GM23338 (cell line): ENCODE data around the gene FCHSD1. TPM values are rescaled to one million over a fixed set of nuclear protein-coding genes. Genes with fewer than 3 reads are reported as not detected.

Experiments used
- ATAC-seq: fragments of 200-7000 bp; cut with Tn5 transposase; 3 replicates; pipeline ENCODE4 v1.9.1; 2020
- DNase-seq: peaks from one replicate; pipeline ENCODE4 v3.0.0-alpha.2; 2015; ENCODE audit warnings: low spot score
- H2AFZ ChIP-seq: fragments of 200-600 bp; sonication (generic); 2 replicates; pipeline ENCODE4 v1.8.0; 2016; ENCODE audit warnings: antibody characterized with exemption, mild to moderate bottlenecking, moderate library complexity
- H3F3A ChIP-seq: fragments of 200-600 bp; sonication (generic); replicated peaks from 2 replicates; pipeline ENCODE4 v1.8.0; 2017; ENCODE audit warnings: antibody characterized with exemption, mixed run types, low read depth
- H3K27ac ChIP-seq: fragments of 200-600 bp; sonication (generic); 2 replicates; pipeline ENCODE4 v1.6.1; 2016; ENCODE audit warnings: low read depth
- H3K27me3 ChIP-seq: fragments of 200-600 bp; sonication (generic); 2 replicates; pipeline ENCODE4 v1.8.0; 2016; ENCODE audit warnings: mild to moderate bottlenecking, mixed run types, moderate library complexity; ENCODE audit not compliant: insufficient read depth
- H3K36me3 ChIP-seq: fragments of 200-600 bp; sonication (generic); 2 replicates; pipeline ENCODE4 v1.8.0; 2016; ENCODE audit warnings: mild to moderate bottlenecking; ENCODE audit not compliant: insufficient read depth
- H3K4me1 ChIP-seq: fragments of 200-600 bp; sonication (generic); 2 replicates; pipeline ENCODE4 v1.8.0; 2016; ENCODE audit warnings: mild to moderate bottlenecking, moderate library complexity; ENCODE audit not compliant: insufficient read depth
- H3K4me2 ChIP-seq: fragments of 200-600 bp; sonication (generic); 2 replicates; pipeline ENCODE4 v1.7.1; 2017; ENCODE audit warnings: mixed run types
- H3K4me3 ChIP-seq: fragments of 200-600 bp; sonication (generic); 2 replicates; pipeline ENCODE4 v1.6.1; 2016; ENCODE audit warnings: mixed run types
- H3K79me2 ChIP-seq: fragments of 200-600 bp; sonication (generic); replicated peaks from 2 replicates; pipeline ENCODE4 v1.8.0; 2017; ENCODE audit warnings: mild to moderate bottlenecking; ENCODE audit not compliant: insufficient read depth
- H3K9me2 ChIP-seq: fragments of 200-600 bp; sonication (generic); 2 replicates; pipeline ENCODE4 v1.8.0; 2017; ENCODE audit not compliant: insufficient read depth
- H4K20me1 ChIP-seq: fragments of 200-600 bp; sonication (generic); replicated peaks from 2 replicates; pipeline ENCODE4 v1.8.0; 2017; ENCODE audit warnings: mild to moderate bottlenecking; ENCODE audit not compliant: insufficient read depth
- H3K27ac Mint-ChIP-seq: 2 replicates; pipeline ENCODE4 v1.8.0; 2020; ENCODE audit warnings: inconsistent platforms, mild to moderate bottlenecking, moderate library complexity, mixed read lengths
- H3K27me3 Mint-ChIP-seq: 3 replicates; pipeline ENCODE4 v1.8.0; 2022; ENCODE audit warnings: low read depth, mild to moderate bottlenecking, moderate library complexity, mixed read lengths, inconsistent platforms; ENCODE audit not compliant: insufficient read depth, poor library complexity
- H3K36me3 Mint-ChIP-seq: 3 replicates; pipeline ENCODE4 v1.8.0; 2021; ENCODE audit warnings: low read depth, mild to moderate bottlenecking, inconsistent platforms, moderate library complexity, mixed read lengths
- H3K4me1 Mint-ChIP-seq: 3 replicates; pipeline ENCODE4 v1.8.0; 2020; ENCODE audit warnings: mild to moderate bottlenecking, inconsistent platforms, mixed read lengths
- H3K4me3 Mint-ChIP-seq: 3 replicates; pipeline ENCODE4 v1.8.0; 2021; ENCODE audit warnings: moderate library complexity, mild to moderate bottlenecking, inconsistent platforms, mixed read lengths
- H3K9me3 Mint-ChIP-seq: 3 replicates; pipeline ENCODE4 v1.8.0; 2020; ENCODE audit warnings: moderate library complexity, mild to moderate bottlenecking, inconsistent platforms, mixed read lengths
- CREB1 ChIP-seq: fragments of 250-450 bp; sonication (Bioruptor Pico); IDR thresholded peaks from 2 replicates; pipeline ENCODE4 v1.5.0; 2020; ENCODE audit warnings: low read depth, mild to moderate bottlenecking, moderate library complexity
- EZH2 ChIP-seq: fragments of 200-600 bp; sonication (generic); IDR thresholded peaks from one replicate; pipeline ENCODE4 v1.8.0; 2017; ENCODE audit warnings: antibody characterized with exemption, mild to moderate bottlenecking, low read depth; ENCODE audit not compliant: unreplicated experiment
- EZH2phosphoT487 ChIP-seq: fragments of 200-600 bp; sonication (generic); IDR thresholded peaks from one replicate; pipeline ENCODE4 v1.8.1; 2018; ENCODE audit warnings: antibody characterized with exemption; ENCODE audit not compliant: unreplicated experiment
- JUNB ChIP-seq: IDR thresholded peaks from one replicate; pipeline ENCODE4 v1.6.1; 2016; ENCODE audit warnings: antibody characterized with exemption; ENCODE audit not compliant: unreplicated experiment
- NANOG ChIP-seq: IDR thresholded peaks from 2 replicates; pipeline ENCODE4 v1.6.1; 2016; ENCODE audit warnings: antibody characterized with exemption, borderline replicate concordance
- POLR2AphosphoS5 ChIP-seq: IDR thresholded peaks from 2 replicates; pipeline ENCODE4 v1.6.1; 2016; ENCODE audit warnings: antibody characterized with exemption, low read depth
- STAT1 ChIP-seq: IDR thresholded peaks from one replicate; pipeline ENCODE4 v1.6.1; 2016; ENCODE audit warnings: antibody characterized with exemption; ENCODE audit not compliant: unreplicated experiment
- ZNF114 ChIP-seq: fragments of 250-450 bp; sonication (Bioruptor Pico); IDR thresholded peaks from 2 replicates; pipeline ENCODE4 v1.5.0; 2020; ENCODE audit warnings: mild to moderate bottlenecking, moderate library complexity
- ZNF331 ChIP-seq: fragments of 250-450 bp; sonication (Bioruptor Pico); IDR thresholded peaks from 2 replicates; pipeline ENCODE4 v1.5.0; 2020; ENCODE audit warnings: low read depth, mild to moderate bottlenecking, moderate library complexity
- polyA plus RNA-seq: library from polyadenylated mRNA; unstranded; fragments of >200 nt; fragmentation: Nextera tagmentation; extraction: Ambion mirVana; gene quantifications from 2 replicates; pipeline ENCODE4 v1.2.1, GENCODE V29; 2016
- total RNA-seq: library from RNA; depleted of rRNA; stranded (reverse); fragments of >200 nt; shearing (Covaris generic); gene quantifications from 2 replicates; pipeline ENCODE4 v1.2.3, GENCODE V29; 2014
- TF ChIP-seq, protein P1 (sequence below): fragments of 250-450 bp; sonication (Bioruptor Pico); IDR thresholded peaks from 2 replicates; pipeline ENCODE4 v1.5.0; 2020; ENCODE audit warnings: mild to moderate bottlenecking, moderate library complexity
- TF ChIP-seq, protein P2 (sequence below), 2 experiments: fragments of 200-600 bp in 1 of 2; sonication (generic) in 1 of 2; conservative IDR thresholded peaks; 2 replicates each; pipeline versions ENCODE4 v1.5.1 to v1.6.1; 2016 to 2017; ENCODE audit warnings: antibody characterized with exemption in 2 of 2, low read depth in 2 of 2, mild to moderate bottlenecking in 2 of 2, moderate library complexity in 1 of 2
- TF ChIP-seq, protein P3 (sequence below): IDR thresholded peaks from 2 replicates; pipeline ENCODE4 v1.6.1; 2016; ENCODE audit warnings: antibody characterized with exemption
- TF ChIP-seq, protein P4 (sequence below): IDR thresholded peaks from one replicate; pipeline ENCODE4 v1.6.1; 2018; ENCODE audit warnings: antibody characterized with exemption; ENCODE audit not compliant: unreplicated experiment

FCHSD1 gene
- total and polyA plus RNA-seq, 2 experiments from 2014 or later: 24.7 to 46.6 TPM

DNA sequence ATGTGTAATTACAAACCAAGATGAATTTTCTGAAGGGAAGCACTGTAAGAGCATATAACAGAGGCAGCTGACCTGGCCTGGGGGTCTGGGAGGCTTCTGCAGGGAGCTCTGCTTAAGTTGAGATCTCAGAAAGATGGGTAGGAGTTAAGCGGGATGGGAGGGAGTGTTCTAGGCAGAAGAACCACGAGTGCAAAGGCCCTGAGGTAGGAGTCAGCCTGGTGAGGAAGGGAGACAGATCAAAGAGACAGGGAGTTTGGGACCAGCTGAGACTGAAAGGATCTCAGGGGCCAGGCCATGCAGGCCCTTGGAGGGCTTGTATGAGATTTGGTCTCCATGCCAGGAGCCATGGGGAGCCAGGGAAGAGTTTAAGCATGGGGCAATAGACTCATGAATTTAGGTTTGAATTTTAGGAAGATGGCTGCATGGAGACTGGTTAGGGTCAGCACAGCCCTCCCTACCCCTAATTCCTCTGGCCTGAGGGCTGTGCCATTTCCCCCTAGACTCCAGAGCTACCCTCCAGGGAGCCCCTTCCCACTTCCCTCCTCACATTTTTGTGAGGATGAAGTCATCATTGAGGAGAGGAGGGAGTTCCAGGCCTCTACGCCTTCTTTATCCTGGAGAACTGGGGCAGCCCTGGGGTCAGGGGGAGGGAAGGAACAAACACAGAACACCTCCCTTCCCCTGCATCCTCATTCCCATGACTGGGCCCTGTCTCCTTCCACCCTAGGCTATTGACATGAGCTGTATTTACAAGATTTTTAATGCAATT lies 35.6 kb upstream of the FCHSD1 start (continued):
- TF ChIP-seq, protein P1, sequence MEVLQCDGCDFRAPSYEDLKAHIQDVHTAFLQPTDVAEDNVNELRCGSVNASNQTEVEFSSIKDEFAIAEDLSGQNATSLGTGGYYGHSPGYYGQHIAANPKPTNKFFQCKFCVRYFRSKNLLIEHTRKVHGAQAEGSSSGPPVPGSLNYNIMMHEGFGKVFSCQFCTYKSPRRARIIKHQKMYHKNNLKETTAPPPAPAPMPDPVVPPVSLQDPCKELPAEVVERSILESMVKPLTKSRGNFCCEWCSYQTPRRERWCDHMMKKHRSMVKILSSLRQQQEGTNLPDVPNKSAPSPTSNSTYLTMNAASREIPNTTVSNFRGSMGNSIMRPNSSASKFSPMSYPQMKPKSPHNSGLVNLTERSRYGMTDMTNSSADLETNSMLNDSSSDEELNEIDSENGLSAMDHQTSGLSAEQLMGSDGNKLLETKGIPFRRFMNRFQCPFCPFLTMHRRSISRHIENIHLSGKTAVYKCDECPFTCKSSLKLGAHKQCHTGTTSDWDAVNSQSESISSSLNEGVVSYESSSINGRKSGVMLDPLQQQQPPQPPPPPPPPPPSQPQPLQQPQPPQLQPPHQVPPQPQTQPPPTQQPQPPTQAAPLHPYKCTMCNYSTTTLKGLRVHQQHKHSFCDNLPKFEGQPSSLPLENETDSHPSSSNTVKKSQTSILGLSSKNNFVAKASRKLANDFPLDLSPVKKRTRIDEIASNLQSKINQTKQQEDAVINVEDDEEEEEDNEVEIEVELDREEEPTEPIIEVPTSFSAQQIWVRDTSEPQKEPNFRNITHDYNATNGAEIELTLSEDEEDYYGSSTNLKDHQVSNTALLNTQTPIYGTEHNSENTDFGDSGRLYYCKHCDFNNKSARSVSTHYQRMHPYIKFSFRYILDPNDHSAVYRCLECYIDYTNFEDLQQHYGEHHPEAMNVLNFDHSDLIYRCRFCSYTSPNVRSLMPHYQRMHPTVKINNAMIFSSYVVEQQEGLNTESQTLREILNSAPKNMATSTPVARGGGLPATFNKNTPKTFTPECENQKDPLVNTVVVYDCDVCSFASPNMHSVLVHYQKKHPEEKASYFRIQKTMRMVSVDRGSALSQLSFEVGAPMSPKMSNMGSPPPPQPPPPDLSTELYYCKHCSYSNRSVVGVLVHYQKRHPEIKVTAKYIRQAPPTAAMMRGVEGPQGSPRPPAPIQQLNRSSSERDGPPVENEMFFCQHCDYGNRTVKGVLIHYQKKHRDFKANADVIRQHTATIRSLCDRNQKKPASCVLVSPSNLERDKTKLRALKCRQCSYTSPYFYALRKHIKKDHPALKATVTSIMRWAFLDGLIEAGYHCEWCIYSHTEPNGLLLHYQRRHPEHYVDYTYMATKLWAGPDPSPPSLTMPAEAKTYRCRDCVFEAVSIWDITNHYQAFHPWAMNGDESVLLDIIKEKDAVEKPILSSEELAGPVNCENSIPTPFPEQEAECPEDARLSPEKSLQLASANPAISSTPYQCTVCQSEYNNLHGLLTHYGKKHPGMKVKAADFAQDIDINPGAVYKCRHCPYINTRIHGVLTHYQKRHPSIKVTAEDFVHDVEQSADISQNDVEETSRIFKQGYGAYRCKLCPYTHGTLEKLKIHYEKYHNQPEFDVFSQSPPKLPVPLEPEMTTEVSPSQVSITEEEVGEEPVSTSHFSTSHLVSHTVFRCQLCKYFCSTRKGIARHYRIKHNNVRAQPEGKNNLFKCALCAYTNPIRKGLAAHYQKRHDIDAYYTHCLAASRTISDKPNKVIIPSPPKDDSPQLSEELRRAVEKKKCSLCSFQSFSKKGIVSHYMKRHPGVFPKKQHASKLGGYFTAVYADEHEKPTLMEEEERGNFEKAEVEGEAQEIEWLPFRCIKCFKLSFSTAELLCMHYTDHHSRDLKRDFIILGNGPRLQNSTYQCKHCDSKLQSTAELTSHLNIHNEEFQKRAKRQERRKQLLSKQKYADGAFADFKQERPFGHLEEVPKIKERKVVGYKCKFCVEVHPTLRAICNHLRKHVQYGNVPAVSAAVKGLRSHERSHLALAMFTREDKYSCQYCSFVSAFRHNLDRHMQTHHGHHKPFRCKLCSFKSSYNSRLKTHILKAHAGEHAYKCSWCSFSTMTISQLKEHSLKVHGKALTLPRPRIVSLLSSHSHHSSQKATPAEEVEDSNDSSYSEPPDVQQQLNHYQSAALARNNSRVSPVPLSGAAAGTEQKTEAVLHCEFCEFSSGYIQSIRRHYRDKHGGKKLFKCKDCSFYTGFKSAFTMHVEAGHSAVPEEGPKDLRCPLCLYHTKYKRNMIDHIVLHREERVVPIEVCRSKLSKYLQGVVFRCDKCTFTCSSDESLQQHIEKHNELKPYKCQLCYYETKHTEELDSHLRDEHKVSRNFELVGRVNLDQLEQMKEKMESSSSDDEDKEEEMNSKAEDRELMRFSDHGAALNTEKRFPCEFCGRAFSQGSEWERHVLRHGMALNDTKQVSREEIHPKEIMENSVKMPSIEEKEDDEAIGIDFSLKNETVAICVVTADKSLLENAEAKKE (CRISPR knock-in tag): no peak

DNA sequence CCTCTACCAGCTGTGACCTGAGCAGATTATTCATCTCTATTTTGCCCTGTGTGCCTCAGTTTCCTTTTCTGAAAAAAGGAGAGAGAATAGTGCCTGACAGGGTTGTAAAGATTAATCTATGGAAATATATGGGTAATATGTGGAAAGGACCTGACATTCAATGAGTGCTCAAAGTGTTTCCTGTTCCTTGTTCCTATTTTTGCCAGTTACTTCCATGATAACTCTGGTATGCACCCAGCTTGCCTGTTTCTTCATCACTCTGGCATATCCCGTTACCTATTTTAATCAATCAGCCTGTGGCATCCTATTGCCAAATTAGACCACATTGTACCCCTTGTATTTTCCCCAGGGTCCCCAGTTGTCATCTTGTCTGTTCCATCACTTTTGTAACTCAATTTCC lies 34.4 kb upstream of the FCHSD1 start:
- no peak overlapping the region for H2AFZ ChIP-seq
- no peaks in the 10 kb centered on the region for H4K20me1 ChIP-seq
- H3K4me2 ChIP-seq: no peak overlapping the region
- H3K27ac ChIP-seq: no peak overlapping the region
- H3F3A ChIP-seq: peaks cover 14% of the 10 kb centered on the region
- H3K4me1 ChIP-seq: peaks cover 22% of the 10 kb centered on the region
- Mint-ChIP-seq H3K4me1 (peaks cover 34% of the 10 kb centered on the region), H3K27me3 (peaks cover 6% of the 10 kb centered on the region), H3K9me3 (no peaks in the 10 kb centered on the region), H3K4me3 (no peak overlapping the region), H3K36me3 (no peaks in the 10 kb centered on the region; the same call in 2 of the 3 replicates), H3K27ac (no peak overlapping the region)
- H3K79me2 ChIP-seq: 0 out of 2 replicates have a peak, but pooled peaks cover under 1% of the 10 kb centered on the region
- DNase-seq: no peak
- H3K9me2 ChIP-seq: no peaks in the 10 kb centered on the region
- H3K27me3 ChIP-seq: no peaks in the 10 kb centered on the region
- no peak for ATAC-seq
- no peak overlapping the region for H3K4me3 ChIP-seq
- H3K36me3 ChIP-seq: no peaks in the 10 kb centered on the region
- TF ChIP-seq POLR2AphosphoS5 (no peak), NANOG (no peak), ZNF331 (CRISPR knock-in tag) (no peak), ZNF114 (CRISPR knock-in tag) (no peak), EZH2 (no peak), EZH2phosphoT487 (no peak), CREB1 (CRISPR knock-in tag) (no peak), STAT1 (no peak), JUNB (no peak)
- TF ChIP-seq, protein P2, sequence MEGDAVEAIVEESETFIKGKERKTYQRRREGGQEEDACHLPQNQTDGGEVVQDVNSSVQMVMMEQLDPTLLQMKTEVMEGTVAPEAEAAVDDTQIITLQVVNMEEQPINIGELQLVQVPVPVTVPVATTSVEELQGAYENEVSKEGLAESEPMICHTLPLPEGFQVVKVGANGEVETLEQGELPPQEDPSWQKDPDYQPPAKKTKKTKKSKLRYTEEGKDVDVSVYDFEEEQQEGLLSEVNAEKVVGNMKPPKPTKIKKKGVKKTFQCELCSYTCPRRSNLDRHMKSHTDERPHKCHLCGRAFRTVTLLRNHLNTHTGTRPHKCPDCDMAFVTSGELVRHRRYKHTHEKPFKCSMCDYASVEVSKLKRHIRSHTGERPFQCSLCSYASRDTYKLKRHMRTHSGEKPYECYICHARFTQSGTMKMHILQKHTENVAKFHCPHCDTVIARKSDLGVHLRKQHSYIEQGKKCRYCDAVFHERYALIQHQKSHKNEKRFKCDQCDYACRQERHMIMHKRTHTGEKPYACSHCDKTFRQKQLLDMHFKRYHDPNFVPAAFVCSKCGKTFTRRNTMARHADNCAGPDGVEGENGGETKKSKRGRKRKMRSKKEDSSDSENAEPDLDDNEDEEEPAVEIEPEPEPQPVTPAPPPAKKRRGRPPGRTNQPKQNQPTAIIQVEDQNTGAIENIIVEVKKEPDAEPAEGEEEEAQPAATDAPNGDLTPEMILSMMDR (conservative IDR thresholded peaks at IDR 0.05; ENCODE audit: low read depth in 2 of 2): no peak
- TF ChIP-seq, protein P3, sequence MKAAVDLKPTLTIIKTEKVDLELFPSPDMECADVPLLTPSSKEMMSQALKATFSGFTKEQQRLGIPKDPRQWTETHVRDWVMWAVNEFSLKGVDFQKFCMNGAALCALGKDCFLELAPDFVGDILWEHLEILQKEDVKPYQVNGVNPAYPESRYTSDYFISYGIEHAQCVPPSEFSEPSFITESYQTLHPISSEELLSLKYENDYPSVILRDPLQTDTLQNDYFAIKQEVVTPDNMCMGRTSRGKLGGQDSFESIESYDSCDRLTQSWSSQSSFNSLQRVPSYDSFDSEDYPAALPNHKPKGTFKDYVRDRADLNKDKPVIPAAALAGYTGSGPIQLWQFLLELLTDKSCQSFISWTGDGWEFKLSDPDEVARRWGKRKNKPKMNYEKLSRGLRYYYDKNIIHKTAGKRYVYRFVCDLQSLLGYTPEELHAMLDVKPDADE: no peak
- TF ChIP-seq, protein P4, sequence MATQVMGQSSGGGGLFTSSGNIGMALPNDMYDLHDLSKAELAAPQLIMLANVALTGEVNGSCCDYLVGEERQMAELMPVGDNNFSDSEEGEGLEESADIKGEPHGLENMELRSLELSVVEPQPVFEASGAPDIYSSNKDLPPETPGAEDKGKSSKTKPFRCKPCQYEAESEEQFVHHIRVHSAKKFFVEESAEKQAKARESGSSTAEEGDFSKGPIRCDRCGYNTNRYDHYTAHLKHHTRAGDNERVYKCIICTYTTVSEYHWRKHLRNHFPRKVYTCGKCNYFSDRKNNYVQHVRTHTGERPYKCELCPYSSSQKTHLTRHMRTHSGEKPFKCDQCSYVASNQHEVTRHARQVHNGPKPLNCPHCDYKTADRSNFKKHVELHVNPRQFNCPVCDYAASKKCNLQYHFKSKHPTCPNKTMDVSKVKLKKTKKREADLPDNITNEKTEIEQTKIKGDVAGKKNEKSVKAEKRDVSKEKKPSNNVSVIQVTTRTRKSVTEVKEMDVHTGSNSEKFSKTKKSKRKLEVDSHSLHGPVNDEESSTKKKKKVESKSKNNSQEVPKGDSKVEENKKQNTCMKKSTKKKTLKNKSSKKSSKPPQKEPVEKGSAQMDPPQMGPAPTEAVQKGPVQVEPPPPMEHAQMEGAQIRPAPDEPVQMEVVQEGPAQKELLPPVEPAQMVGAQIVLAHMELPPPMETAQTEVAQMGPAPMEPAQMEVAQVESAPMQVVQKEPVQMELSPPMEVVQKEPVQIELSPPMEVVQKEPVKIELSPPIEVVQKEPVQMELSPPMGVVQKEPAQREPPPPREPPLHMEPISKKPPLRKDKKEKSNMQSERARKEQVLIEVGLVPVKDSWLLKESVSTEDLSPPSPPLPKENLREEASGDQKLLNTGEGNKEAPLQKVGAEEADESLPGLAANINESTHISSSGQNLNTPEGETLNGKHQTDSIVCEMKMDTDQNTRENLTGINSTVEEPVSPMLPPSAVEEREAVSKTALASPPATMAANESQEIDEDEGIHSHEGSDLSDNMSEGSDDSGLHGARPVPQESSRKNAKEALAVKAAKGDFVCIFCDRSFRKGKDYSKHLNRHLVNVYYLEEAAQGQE: no peak
